OCI-LY3 (cell line): Measurements from ENCODE around the gene CRIM1.

Source experiments
- EZH2phosphoT487 ChIP-seq: fragments of 200-600 bp; shearing (Covaris generic); IDR thresholded peaks from 2 replicates; pipeline ENCODE4 v1.6.1; 2018; ENCODE audit warnings: antibody characterized with exemption, mixed run types, low read depth
- TF ChIP-seq, protein P1 (sequence below): fragments of 200-600, 300-600 bp; sonication (generic); IDR thresholded peaks from 2 replicates; pipeline ENCODE4 v1.5.1; 2014; ENCODE audit warnings: antibody characterized with exemption, low read length, low read depth

GRCh38 chr2:36338124-36338826 is 17.3 kb upstream of the CRIM1 start:
- TF ChIP-seq, protein P1, sequence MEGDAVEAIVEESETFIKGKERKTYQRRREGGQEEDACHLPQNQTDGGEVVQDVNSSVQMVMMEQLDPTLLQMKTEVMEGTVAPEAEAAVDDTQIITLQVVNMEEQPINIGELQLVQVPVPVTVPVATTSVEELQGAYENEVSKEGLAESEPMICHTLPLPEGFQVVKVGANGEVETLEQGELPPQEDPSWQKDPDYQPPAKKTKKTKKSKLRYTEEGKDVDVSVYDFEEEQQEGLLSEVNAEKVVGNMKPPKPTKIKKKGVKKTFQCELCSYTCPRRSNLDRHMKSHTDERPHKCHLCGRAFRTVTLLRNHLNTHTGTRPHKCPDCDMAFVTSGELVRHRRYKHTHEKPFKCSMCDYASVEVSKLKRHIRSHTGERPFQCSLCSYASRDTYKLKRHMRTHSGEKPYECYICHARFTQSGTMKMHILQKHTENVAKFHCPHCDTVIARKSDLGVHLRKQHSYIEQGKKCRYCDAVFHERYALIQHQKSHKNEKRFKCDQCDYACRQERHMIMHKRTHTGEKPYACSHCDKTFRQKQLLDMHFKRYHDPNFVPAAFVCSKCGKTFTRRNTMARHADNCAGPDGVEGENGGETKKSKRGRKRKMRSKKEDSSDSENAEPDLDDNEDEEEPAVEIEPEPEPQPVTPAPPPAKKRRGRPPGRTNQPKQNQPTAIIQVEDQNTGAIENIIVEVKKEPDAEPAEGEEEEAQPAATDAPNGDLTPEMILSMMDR: no peak
- no peak for TF ChIP-seq EZH2phosphoT487
